SHP77 treated with DMSO at 0.1 percent for 48 hours (cell line): ENCODE measurements around the gene IGSF3.

ENCODE experiments used
- DNase-seq: peaks from one replicate; lab custom pipeline; 2025; lab: John Stamatoyannopoulos, UW

Gene IGSF3

GRCh38 chr1:116667575-116668105, at the start of gene IGSF3:
TSS of gene IGSF3 (minus strand) at chr1:116667733. CDS start at chr1:116666326, 1,407 bp downstream.
- peak; percentile 19 for DNase-seq

DNA sequence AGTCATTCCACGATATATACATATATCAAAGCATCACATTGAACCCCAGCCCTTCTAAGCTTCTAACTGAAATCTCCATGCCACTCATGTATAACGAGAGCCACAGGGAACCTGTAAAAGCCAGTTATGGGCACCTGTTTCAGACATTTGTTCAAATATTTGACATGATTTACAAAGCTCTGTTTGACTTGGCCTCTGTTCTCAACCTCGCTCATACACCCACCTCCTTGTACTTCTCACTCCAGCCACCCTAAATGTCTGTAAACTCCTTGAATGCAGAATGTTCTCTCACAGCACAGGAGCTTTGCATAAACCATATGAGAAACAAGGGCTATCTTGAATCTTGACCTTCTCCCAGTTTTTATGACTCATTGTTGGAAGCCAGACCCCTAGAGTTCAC, 49.8 kb upstream of the IGSF3 start:
- DNase-seq, result peak; percentile 26

DNA sequence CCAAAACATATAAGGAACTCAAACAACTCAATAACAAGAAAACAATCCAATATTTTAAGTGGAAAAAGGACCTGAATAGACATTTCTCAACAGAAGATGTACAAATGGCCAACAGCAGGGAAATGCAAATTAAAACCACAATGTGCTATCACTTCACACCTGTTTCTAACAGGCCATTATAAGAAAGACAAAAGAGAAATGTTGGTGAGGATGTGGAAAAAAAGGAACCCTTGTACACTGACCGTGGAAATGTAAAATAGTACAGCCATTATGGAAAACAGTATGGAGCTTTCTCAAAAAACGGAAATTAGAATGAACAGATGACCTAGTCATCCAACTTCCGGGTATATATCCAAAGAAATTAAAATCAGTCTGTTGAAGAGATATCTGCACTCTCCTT, 48.9 kb upstream of the IGSF3 start:
- no peak for DNase-seq

DNA sequence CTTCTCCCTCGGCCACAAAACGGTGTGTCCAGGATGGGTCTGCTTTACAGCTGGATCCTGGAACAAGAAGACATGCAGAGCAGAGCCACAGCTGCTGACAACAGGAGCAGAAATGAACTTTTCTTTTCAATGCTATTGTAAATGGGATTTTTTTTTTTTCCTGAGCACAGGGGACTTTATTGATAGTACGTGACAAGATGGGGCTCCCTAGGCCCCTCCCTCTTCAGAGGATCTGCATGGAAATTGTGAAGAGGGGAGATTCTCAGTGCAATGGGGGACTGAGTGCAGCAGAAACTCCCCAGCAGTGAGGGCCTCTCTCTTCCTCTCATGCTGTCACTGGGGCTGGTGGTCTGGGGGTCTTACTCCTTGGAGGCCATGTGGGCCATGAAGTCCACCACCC, 45.9 kb upstream of the IGSF3 start:
- no peak for DNase-seq

DNA sequence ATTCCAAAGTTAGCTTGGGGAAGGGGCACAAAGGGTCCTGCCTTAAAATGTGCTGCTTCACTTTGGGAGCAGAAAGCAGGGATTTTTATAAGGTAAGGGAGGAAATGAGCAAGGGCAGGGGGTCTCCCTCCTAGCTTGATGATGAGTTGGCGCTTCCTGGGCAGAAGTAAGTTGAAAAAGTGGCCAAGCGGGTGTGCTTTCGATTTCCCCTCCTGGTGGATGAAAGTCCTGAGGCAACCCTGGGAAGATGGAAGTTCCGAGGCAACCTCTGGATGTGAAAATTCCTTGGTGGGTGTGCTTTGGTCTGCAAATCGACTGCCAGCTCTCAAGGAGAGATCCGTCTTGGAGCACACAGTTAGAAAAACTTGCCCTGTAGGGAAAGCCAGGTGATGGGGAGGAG, 45.0 kb upstream of the IGSF3 start:
- no peak for DNase-seq

- DNase-seq, result peak; percentile 64
These were observed 43.8 kb upstream of the IGSF3 start for GRCh38 chr1:116711263-116711840.

DNA sequence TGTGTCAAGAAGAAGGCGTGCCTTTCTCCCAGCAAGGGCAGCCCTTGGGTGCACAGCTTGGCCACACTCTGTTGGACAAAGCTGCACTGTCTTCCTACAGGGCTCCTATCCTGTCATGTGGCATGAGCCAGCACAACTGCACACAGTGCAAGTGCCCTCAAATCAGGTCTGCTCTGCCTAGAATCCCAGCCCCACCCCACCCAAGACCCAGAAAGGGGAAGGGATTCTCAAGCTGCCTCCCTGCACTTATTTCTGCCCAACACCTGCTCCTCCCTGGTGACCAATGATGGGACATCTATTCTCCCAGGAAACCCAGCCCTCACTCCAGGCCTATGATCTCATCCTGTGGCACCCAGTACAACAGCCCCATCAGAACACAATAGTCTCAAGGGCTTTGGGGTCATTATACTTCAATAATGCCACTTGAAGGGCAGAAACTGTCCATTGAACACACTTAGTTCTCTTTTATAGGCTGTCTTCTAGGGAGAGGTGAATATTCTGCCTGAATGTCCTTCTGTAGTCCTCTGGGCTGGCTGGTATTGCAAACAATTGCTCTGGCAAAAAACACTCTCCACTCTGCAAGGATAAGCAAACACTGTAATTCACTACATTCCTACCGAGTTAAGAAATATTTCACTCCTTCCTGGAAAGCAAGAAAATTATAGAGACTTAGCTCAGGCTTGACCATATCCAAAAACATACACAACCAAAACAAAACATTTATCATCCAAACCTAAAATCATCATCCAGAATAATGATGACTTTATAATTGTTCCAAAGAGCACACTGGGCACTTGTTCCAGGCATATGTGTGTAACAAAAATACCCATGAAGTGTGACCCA, 43.1 kb upstream of the IGSF3 start:
- peak; percentile 61 for DNase-seq

GRCh38 chr1:116709666-116710167, 42.2 kb upstream of the IGSF3 start:
- DNase-seq, result no peak

GRCh38 chr1:116708255-116708900, 40.8 kb upstream of the IGSF3 start:
- no peak for DNase-seq

DNA sequence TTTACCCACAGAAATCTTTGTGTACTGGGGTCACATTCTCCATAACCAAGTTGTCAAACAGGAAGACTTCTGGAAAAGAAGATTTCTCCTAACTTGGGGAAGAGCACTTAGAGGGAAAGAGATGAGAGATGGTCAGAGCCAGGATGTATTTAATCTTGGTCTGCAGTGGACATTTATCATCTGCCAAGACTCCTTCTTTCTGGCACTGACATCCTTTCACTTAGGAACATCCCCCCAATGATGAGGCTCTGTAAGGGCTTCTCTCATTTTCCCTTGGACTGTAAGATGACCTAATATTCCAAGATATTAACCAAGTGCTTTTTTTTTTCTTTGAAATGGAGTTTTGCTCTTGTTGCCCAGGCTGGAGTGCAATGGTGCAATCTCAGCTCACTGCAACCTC, 39.3 kb upstream of the IGSF3 start:
- no peak for DNase-seq

GRCh38 chr1:116706123-116706522, 38.6 kb upstream of the IGSF3 start:
- DNase-seq, result no peak

GRCh38 chr1:116704278-116704677, 36.7 kb upstream of the IGSF3 start:
- no peak for DNase-seq

- DNase-seq, result no peak
These were observed 32.1 kb upstream of the IGSF3 start for GRCh38 chr1:116699605-116700004.

DNA sequence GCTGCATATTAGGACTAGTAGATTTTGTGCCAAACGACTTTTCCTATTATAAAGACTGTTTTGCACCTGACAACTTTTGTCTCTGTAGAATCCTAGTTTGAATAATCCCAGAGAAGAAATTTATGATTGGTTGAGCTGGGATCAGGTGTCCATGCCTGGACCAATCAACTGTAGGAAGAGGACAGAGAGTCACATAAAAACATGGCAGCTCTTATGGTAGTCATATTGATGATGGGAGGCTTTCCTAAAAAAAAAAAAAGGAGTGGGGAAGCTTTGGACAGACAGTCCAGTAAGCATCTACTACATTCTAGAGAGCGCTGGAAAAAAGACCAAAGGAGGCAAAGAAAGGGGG, 30.7 kb upstream of the IGSF3 start:
- no peak for DNase-seq

DNA sequence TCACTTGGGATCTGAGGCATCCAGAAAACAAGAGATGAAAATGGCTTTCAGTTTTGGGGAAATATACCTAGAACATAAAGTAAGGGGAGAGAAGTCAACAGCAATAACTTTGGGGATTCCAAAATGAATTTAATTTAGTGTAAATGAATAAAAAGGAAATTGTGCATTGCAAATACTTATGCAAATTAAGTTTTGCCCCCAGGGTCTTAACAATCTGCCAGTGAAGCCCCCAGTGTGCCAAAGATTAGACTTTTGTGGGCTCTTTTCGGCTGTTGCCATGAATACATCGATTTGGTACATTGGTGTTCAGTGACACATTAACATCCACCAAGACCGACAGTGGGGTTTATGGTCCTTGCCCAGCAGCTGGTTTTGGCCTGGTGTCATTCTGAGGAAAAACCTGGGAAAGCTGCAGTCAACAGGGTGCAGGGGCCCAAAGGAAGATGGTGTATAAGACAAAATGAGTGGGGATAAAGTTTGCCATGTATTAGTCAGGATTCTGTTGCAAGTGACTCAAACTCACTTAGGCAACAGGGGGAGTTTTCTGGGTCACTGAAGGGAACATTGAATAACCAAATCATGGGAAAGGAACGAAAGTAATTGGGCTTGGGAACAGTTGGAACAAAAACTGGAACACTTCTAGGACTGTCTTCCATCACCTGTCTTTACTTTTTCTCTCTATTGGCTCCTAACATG, 30.2 kb upstream of the IGSF3 start:
- DNase-seq, result no peak

GRCh38 chr1:116694524-116694923, 27.0 kb upstream of the IGSF3 start:
- no peak for DNase-seq

DNA sequence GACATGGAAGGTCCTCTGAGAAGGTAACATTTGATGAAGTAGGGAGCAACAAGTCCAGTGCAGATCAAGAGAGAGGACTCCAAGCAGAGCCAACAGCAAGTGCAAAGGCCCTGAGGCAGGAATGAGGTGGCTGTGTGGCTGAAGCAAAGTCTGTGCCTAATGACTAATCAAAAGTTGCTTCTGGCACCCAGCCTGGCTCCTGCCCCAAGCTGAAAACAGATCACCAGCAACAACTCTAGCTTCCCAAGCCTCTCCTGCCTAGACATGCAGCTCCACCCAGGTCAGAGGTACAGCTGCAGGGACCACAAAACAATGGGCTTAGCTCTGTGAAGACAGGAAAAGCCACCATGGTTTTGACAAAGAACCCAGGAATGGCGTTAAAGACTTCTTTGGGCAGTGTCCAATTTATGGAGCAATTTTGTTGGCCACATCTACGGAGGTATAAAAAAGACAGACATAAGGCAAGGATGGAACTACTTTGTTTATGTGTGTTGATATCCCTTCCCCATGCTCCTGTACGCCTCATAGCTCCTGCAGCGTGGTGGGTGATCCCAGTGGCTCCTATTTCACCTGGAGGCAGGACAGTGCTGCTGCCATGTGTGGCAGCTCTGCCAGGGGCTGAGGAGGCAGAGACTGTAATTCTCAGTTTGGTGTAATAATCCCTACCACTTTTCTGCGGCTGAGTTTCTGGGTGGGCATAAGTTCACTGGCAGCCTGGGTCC, 26.4 kb upstream of the IGSF3 start:
- no peak for DNase-seq

- no peak for DNase-seq
These were observed 25.3 kb upstream of the IGSF3 start for GRCh38 chr1:116692879-116693278.

DNA sequence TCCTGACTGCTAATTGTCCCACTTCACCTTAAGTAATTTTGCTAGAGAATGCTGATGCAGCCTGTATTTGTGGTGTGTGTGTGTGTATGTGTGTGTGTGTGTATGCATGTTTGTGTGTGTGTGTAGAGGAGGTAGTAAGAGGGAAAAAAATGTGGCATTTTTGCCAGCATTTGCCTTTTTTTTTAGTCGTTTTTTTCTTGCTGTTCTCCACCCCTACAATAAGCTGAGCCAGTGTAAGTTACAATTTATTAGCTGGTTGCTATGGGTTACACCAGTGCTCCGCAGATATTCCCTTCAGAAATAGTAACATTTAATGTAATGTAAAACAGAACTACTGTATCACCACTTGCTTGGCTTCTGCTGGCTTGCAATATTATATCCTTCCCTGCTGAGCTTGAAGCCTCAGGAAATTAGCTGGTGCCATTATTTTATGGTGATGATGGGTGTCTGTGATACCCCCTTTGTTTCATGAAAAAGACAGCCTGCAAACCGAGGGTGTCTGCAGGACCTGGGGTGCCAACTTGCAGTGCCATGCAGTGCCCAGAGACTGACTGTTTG, 23.4 kb upstream of the IGSF3 start:
- DNase-seq, result no peak

DNA sequence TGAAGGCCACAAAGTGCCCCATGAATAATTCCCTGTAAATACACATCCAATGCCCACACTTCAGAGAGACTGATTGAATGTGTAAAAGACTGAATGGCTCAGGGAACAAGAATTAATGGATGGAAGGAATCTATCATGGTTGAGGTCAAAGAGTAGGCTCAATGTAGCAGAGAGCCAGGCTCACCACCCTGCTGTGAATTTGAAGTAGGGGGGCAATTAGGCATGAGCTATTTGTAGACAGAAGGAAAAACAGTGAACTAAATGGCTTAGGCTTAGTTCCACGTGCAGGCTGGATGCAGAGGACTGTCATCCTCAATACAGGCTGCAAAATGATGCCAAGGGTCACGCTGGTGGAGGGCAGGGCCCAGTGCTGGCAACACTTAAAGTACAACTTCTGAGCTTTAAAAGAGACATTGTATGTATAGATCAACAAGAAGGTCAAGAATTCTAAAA, 22.9 kb upstream of the IGSF3 start:
- no peak for DNase-seq

GRCh38 chr1:116686723-116687352, 19.3 kb upstream of the IGSF3 start:
- DNase-seq, result no peak
